Cardiac muscle cell (in vitro differentiated cells and primary cell): ENCODE data around the gene PPP4R4. TPM values are rescaled to one million over a fixed set of nuclear protein-coding genes. Genes with fewer than 3 reads are reported as not detected.

Experiments
- DNase-seq, 2 donors: peaks; one replicate each; pipeline versions ENCODE4 v3.0.0 to v3.0.0-alpha.2; 2010 to 2017; ENCODE audit warnings: low read depth in 1 of 2, low spot score in 1 of 2
- H3K27ac ChIP-seq: fragments of 200-600 bp; sonication (generic); 2 replicates; pipeline ENCODE4 v1.5.1; 2016
- H3K27me3 ChIP-seq: fragments of 200-600 bp; sonication (generic); 2 replicates; pipeline ENCODE4 v1.6.0; 2016; ENCODE audit warnings: control low read depth
- H3K36me3 ChIP-seq: fragments of 200-600 bp; sonication (generic); 2 replicates; pipeline ENCODE4 v1.5.1; 2016; ENCODE audit warnings: control low read depth
- H3K4me1 ChIP-seq: fragments of 200-600 bp; sonication (generic); 2 replicates; pipeline ENCODE4 v1.8.1; 2017; ENCODE audit warnings: low read depth, mild to moderate bottlenecking, mixed run types
- H3K4me3 ChIP-seq: fragments of 200-600 bp; sonication (generic); 2 replicates; pipeline ENCODE4 v1.5.1; 2016; ENCODE audit warnings: mild to moderate bottlenecking
- H3K9me3 ChIP-seq: fragments of 200-600 bp; sonication (generic); 2 replicates; pipeline ENCODE4 v1.5.1; 2017; ENCODE audit warnings: low read depth, mild to moderate bottlenecking, control low read depth
- polyA plus RNA-seq: library from polyadenylated mRNA; unstranded; fragments of >200 nt; fragmentation: Nextera tagmentation; extraction: Ambion mirVana; gene quantifications from 2 replicates; pipeline ENCODE4 v1.2.1, GENCODE V29; 2016
- total RNA-seq: library from RNA; depleted of rRNA; stranded (reverse); fragments of >200 nt; gene quantifications from 2 replicates; pipeline ENCODE4 v1.2.3, GENCODE V29; 2016
- TF ChIP-seq, protein P1 (sequence below): IDR thresholded peaks from 2 replicates; pipeline ENCODE4 v1.5.1; 2012; ENCODE audit warnings: low read depth, mild to moderate bottlenecking, low read length

PPP4R4 gene
- total and polyA plus RNA-seq, 2 experiments from 2014 or later, result 0.59 to 9.8 TPM

DNA sequence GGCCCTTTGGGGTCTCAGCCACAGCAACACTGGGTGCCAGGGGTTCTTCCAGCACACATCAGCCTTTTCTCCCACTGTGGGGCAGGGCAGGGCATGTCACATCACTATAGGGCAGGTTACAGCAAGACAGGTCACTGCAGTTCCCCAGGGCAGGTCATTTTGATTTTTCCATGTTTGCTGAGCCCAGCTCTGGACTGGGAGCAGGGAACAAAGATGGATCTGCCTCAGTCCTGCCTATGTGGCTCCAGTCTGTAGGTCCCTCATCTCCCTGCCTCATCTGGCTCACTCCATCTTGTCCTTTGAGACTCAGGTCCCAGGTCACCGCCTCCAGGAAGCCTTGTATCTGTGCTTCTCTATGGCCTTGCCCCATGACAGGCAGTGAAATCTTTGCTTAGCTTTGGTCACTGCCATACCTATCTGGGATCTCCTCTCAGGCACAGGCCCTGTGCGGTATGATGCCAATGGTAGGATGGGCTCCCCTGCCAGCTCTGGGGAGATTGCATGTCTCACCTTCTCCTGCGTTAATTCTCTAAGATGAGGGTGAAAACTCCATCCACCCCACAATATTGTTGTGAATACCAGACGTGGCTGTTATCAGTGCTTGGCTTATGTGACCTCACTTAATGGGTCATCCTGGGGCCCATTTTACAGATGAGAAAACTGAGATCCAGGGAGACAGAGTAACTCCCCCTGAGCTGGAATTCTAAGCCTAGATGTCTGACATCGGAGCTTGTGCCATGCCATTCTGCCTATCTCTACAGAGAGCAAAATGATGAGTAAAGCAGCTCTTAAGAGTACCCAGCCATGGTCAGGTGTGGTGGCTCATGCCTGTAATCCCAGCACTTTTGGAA lies 147.5 kb downstream of the PPP4R4 start:
- no peak for DNase-seq
- no peaks in the 10 kb centered on the region for H3K4me1 ChIP-seq
- TF ChIP-seq, protein P1, sequence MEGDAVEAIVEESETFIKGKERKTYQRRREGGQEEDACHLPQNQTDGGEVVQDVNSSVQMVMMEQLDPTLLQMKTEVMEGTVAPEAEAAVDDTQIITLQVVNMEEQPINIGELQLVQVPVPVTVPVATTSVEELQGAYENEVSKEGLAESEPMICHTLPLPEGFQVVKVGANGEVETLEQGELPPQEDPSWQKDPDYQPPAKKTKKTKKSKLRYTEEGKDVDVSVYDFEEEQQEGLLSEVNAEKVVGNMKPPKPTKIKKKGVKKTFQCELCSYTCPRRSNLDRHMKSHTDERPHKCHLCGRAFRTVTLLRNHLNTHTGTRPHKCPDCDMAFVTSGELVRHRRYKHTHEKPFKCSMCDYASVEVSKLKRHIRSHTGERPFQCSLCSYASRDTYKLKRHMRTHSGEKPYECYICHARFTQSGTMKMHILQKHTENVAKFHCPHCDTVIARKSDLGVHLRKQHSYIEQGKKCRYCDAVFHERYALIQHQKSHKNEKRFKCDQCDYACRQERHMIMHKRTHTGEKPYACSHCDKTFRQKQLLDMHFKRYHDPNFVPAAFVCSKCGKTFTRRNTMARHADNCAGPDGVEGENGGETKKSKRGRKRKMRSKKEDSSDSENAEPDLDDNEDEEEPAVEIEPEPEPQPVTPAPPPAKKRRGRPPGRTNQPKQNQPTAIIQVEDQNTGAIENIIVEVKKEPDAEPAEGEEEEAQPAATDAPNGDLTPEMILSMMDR, result no peak
- H3K9me3 ChIP-seq, result no peaks in the 10 kb centered on the region
- H3K27ac ChIP-seq, result no peak overlapping the region
- H3K36me3 ChIP-seq, result no peaks in the 10 kb centered on the region
- H3K4me3 ChIP-seq, result no peak overlapping the region
- H3K27me3 ChIP-seq, result no peaks in the 10 kb centered on the region

DNA sequence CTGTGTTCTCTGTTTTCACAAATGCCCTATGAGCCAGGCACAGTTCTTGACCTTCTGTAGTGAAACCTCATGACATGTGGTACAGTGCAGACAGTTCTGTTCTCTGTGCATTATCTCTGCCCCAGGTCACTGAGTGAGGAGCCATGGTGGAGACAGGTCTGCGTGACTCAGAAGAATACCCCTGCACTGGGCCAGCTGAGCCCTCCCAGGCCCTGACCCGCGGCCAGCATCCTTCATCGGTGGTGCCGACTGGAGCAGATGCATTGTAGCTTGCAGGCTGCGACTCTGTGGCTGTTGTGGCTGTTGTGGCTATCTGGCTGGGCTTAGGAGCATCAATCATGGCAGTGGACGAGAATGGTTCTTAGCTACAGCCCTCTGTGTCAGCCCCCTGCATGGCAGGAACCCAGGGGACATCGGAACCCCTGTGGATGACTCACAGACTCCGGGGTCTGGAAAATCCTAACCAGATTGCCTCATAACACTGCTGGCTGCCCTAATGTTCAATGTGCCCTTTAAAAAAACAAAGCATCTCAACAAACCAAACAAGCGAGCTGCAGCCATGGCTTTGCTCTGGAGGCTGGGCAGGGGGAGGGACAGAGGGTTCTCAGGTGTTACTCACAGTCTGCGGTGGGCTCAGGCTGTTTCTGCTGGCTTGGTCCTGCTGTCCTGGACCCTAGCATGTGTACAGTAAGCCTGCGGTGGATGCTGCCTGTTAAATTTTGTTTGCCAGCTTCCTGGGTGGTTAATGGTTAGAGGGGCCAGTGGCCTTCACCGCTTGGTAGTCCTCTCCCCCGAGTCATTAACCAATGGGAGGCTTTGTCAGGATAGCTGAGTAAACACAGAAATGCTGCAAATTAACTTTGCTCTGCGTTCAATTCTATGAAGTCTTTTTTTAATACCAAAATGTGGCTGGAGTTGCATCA lies 148.8 kb downstream of the PPP4R4 start, which contains the start of gene SERPINA6:
Gene SERPINA6 (minus strand): TSS at position 689 of the 923 bp plus-strand sequence. CDS start 8,688 bp downstream, outside the sequence.
- TF ChIP-seq, protein P1, result no peak
- DNase-seq, result peak in 1 of 2 donors; percentile 45
- Histone ChIP-seq H3K4me3 (no peak within 1 kb of the TSS), H3K9me3 (no peaks in the 10 kb centered on the region), H3K27me3 (no peaks in the 10 kb centered on the region), H3K36me3 (no peaks in the 10 kb centered on the region), H3K4me1 (no peaks in the 10 kb centered on the region), H3K27ac (no peak within 1 kb of the TSS)

GRCh38 chr14:94328196-94328595 lies 154.1 kb downstream of the PPP4R4 start:
- Histone ChIP-seq H3K27me3 (no peaks in the 10 kb centered on the region), H3K4me1 (no peaks in the 10 kb centered on the region), H3K27ac (no peak overlapping the region), H3K4me3 (no peak overlapping the region), H3K9me3 (no peaks in the 10 kb centered on the region), H3K36me3 (no peaks in the 10 kb centered on the region)
- DNase-seq, result no peak
- TF ChIP-seq, protein P1, result no peak

Other genes starting within 250 kb of the PPP4R4 start
- not detected in 2 replicates for gene FAM181A, start 247.0 kb upstream of the PPP4R4 start, total RNA-seq
- gene FAM181A, start 247.0 kb upstream of the PPP4R4 start, polyA plus RNA-seq, result 0.16 TPM in 1 of 2 replicates, not detected in the other
- 208 and 240 TPM in 2 replicates for gene ASB2, start 197.8 kb upstream of the PPP4R4 start, total RNA-seq
- 165 and 191 TPM in 2 replicates for gene ASB2, start 197.8 kb upstream of the PPP4R4 start, polyA plus RNA-seq
- gene CCDC197, start 177.0 kb upstream of the PPP4R4 start, total RNA-seq, result not detected in 2 replicates
- gene CCDC197, start 177.0 kb upstream of the PPP4R4 start, polyA plus RNA-seq, result 0.21 TPM in 1 of 2 replicates, not detected in the other
- 2.4 and 4.1 TPM in 2 replicates for gene OTUB2, start 148.0 kb upstream of the PPP4R4 start, total RNA-seq
- 4.3 and 4.4 TPM in 2 replicates for gene OTUB2, start 148.0 kb upstream of the PPP4R4 start, polyA plus RNA-seq
- gene DDX24, start 93.1 kb upstream of the PPP4R4 start, total RNA-seq, result 167 and 188 TPM in 2 replicates
- gene DDX24, start 93.1 kb upstream of the PPP4R4 start, polyA plus RNA-seq, result 227 and 272 TPM in 2 replicates
- gene IFI27L1, start 93.0 kb upstream of the PPP4R4 start, total RNA-seq, result 70.1 and 75.5 TPM in 2 replicates
- gene IFI27L1, start 93.0 kb upstream of the PPP4R4 start, polyA plus RNA-seq, result 95.4 and 111 TPM in 2 replicates
- 1.9 and 2.6 TPM in 2 replicates for gene IFI27, start 63.6 kb upstream of the PPP4R4 start, total RNA-seq
- gene IFI27, start 63.6 kb upstream of the PPP4R4 start, polyA plus RNA-seq, result 6.6 and 9.1 TPM in 2 replicates
- 257 and 537 TPM in 2 replicates for gene IFI27L2, start 44.7 kb upstream of the PPP4R4 start, total RNA-seq
- gene IFI27L2, start 44.7 kb upstream of the PPP4R4 start, polyA plus RNA-seq, result 251 and 283 TPM in 2 replicates
- not detected in 2 replicates for gene SERPINA10, start 118.9 kb downstream of the PPP4R4 start, total RNA-seq
- gene SERPINA10, start 118.9 kb downstream of the PPP4R4 start, polyA plus RNA-seq, result 0.13 TPM in 1 of 2 replicates, not detected in the other
- not detected in 2 replicates for gene SERPINA6, start 149.0 kb downstream of the PPP4R4 start, total RNA-seq
- gene SERPINA6, start 149.0 kb downstream of the PPP4R4 start, polyA plus RNA-seq, result 0.11 TPM in 1 of 2 replicates, not detected in the other
- gene SERPINA2, start 192.4 kb downstream of the PPP4R4 start, total RNA-seq, result not detected in 2 replicates
- not detected in 2 replicates for gene SERPINA2, start 192.4 kb downstream of the PPP4R4 start, polyA plus RNA-seq
- 0.69 TPM in 1 of 2 replicates, not detected in the other for gene SERPINA1, start 214.3 kb downstream of the PPP4R4 start, total RNA-seq
- gene SERPINA1, start 214.3 kb downstream of the PPP4R4 start, polyA plus RNA-seq, result 2.6 TPM in 1 of 2 replicates, not detected in the other